Endothelial cell of umbilical vein (primary cell): Measurements from ENCODE around the gene VRK2. TPM values are rescaled to one million over a fixed set of nuclear protein-coding genes. Genes with fewer than 3 reads are reported as not detected.

ENCODE experiments used
- BruUV-seq: library from RNA; stranded (reverse); fragments of 400-500 nt; replicated peaks from 2 replicates; lab custom pipeline; 2021; lab: Mats Ljungman, UMichigan
- CTCF ChIA-PET: fragments of 300-600, 350-600 bp; sonication (Branson Sonifier 250); formaldehyde crosslinking; loops from one replicate; lab custom pipeline; 2021; ENCODE audit warnings: antibody characterized with exemption, inconsistent platforms; lab: Charles Lee
- POLR2A ChIA-PET: fragments of 300-600, 350-600 bp; sonication (Branson Sonifier 250); formaldehyde crosslinking; loops from one replicate; lab custom pipeline; 2021; ENCODE audit warnings: antibody characterized with exemption, inconsistent platforms; lab: Charles Lee
- DNase-seq: peaks from one replicate; pipeline ENCODE4 v3.0.0-alpha.2; 2011; ENCODE audit warnings: low read depth, low spot score
- FAIRE-seq: peaks from 2 replicates; lab custom pipeline; 2011; peaks lifted over from hg19 to GRCh38; lab: Jason Lieb, UNC
- H2AFZ ChIP-seq: 2 replicates; pipeline ENCODE4 v1.6.0; 2012; ENCODE audit warnings: low read depth, low read length, control low read depth, inconsistent platforms
- H3K27ac ChIP-seq: 2 replicates; pipeline ENCODE4 v1.5.1; 2011; ENCODE audit warnings: low read depth, mild to moderate bottlenecking, control low read depth, low read length, moderate library complexity; ENCODE audit not compliant: insufficient read depth
- H3K27me3 ChIP-seq, 2 experiments: 2 replicates each; pipeline versions ENCODE4 v1.6.0 to v1.6.1; 2011; ENCODE audit warnings: low read length in 2 of 2, mixed read lengths in 1 of 2; ENCODE audit not compliant: control insufficient read depth in 2 of 2, insufficient read depth in 2 of 2
- H3K36me3 ChIP-seq, 2 experiments: 2 replicates in 1 of 2; 3 replicates in 1 of 2; pipeline ENCODE4 v1.5.1; 2011; ENCODE audit warnings: low read length in 2 of 2, mild to moderate bottlenecking in 1 of 2, moderate library complexity in 1 of 2; ENCODE audit not compliant: control insufficient read depth in 2 of 2, insufficient read depth in 2 of 2; ENCODE audit errors: extremely low read depth in 1 of 2
- H3K4me1 ChIP-seq: 3 replicates; pipeline ENCODE4 v1.5.1; 2011; ENCODE audit warnings: mild to moderate bottlenecking, low read length; ENCODE audit not compliant: control insufficient read depth, insufficient read depth; ENCODE audit errors: extremely low read depth
- H3K4me2 ChIP-seq: 2 replicates; pipeline ENCODE4 v1.6.1; 2011; ENCODE audit warnings: low read length, control low read depth, mixed read lengths; ENCODE audit not compliant: insufficient read depth
- H3K4me3 ChIP-seq, 3 experiments: fragments of 200-600 bp in 1 of 3; sonication (generic), shearing (Covaris generic) in 1 of 3; replicated peaks in 1 of 3; 2 replicates each; pipeline ENCODE4 v1.5.1; 2011 to 2016; ENCODE audit warnings: control low read depth in 3 of 3, low read length in 3 of 3, mild to moderate bottlenecking in 2 of 3, inconsistent platforms in 1 of 3, low read depth in 1 of 3, moderate library complexity in 1 of 3; ENCODE audit not compliant: insufficient read depth in 1 of 3
- H3K79me2 ChIP-seq: 2 replicates; pipeline ENCODE4 v1.6.0; 2012; ENCODE audit warnings: low read length, inconsistent platforms; ENCODE audit not compliant: control insufficient read depth, insufficient read depth
- H3K9ac ChIP-seq: replicated peaks from 2 replicates; pipeline ENCODE3; 2011; ENCODE audit warnings: low read length, control low read depth; ENCODE audit not compliant: insufficient read depth; ENCODE audit errors: extremely low read depth
- H3K9me1 ChIP-seq: replicated peaks from 3 replicates; pipeline ENCODE4 v1.6.0; 2011; ENCODE audit warnings: mild to moderate bottlenecking, low read length; ENCODE audit not compliant: control insufficient read depth, insufficient read depth; ENCODE audit errors: extremely low read depth
- H3K9me3 ChIP-seq: replicated peaks from 2 replicates; pipeline ENCODE4 v1.5.1; 2012; ENCODE audit warnings: low read length, inconsistent platforms; ENCODE audit not compliant: control insufficient read depth, insufficient read depth
- H4K20me1 ChIP-seq: replicated peaks from 2 replicates; pipeline ENCODE3; 2011; ENCODE audit warnings: mild to moderate bottlenecking, low read length; ENCODE audit not compliant: control insufficient read depth, insufficient read depth; ENCODE audit errors: extremely low read depth
- CTCF ChIP-seq, 2 donors: IDR thresholded peaks; 1 replicate in 1 of 2; 2 replicates in 1 of 2; pipeline ENCODE4 v1.5.1; 2011; ENCODE audit warnings: low read length in 2 of 2, mild to moderate bottlenecking in 2 of 2, moderate library complexity in 2 of 2, control low read depth in 1 of 2, inconsistent platforms in 1 of 2, low read depth in 1 of 2; ENCODE audit not compliant: insufficient read depth in 1 of 2; ENCODE audit errors: extremely low read depth in 1 of 2
- EZH2 ChIP-seq: IDR thresholded peaks from 2 replicates; pipeline ENCODE4 v1.6.1; 2012; ENCODE audit warnings: borderline replicate concordance, low read depth, mild to moderate bottlenecking, moderate library complexity, low read length, inconsistent platforms; ENCODE audit not compliant: severe bottlenecking
- FOS ChIP-seq: IDR thresholded peaks from 2 replicates; pipeline ENCODE4 v1.6.1; 2011; ENCODE audit warnings: mild to moderate bottlenecking, low read length, moderate library complexity, borderline replicate concordance; ENCODE audit not compliant: insufficient read depth
- GATA2 ChIP-seq: IDR thresholded peaks from 2 replicates; pipeline ENCODE4 v1.7.0; 2011; ENCODE audit warnings: low read depth, mild to moderate bottlenecking, moderate library complexity, mixed read lengths, low read length; ENCODE audit not compliant: insufficient read length, insufficient read depth
- JUN ChIP-seq: IDR thresholded peaks from 2 replicates; pipeline ENCODE4 v1.6.1; 2011; ENCODE audit warnings: borderline replicate concordance, low read depth; ENCODE audit not compliant: insufficient read length, insufficient read depth
- MAX ChIP-seq: IDR thresholded peaks from 2 replicates; pipeline ENCODE4 v1.6.1; 2011; ENCODE audit not compliant: insufficient read depth, insufficient read length
- MYC ChIP-seq: IDR thresholded peaks from one replicate; pipeline ENCODE4 v1.6.1; 2011; ENCODE audit warnings: mild to moderate bottlenecking, low read depth, low read length
- POLR2A ChIP-seq: IDR thresholded peaks from 2 replicates; pipeline ENCODE4 v1.6.1; 2012; ENCODE audit warnings: low read depth, mild to moderate bottlenecking, control low read depth, low read length
- POLR2AphosphoS5 ChIP-seq: IDR thresholded peaks from 2 replicates; pipeline ENCODE4 v1.6.1; 2012; ENCODE audit warnings: low read depth, mild to moderate bottlenecking, control low read depth, low read length, moderate library complexity; ENCODE audit not compliant: insufficient read depth
- dilution Hi-C: fragments of 300-500 bp; cut with MboI; formaldehyde crosslinking; loops from one replicate; pipeline ENCODE4 v1.15.0; 2019; ENCODE audit warnings: low sequenced_read_pairs; ENCODE audit not compliant: extremely low pct_ligation_motif_present
- intact Hi-C: fragments of 100-400 bp; cut with micrococcal nuclease; formaldehyde crosslinking; loops from one replicate; pipeline ENCODE4 v1.10.0; 2022
- polyA plus RNA-seq, 4 experiments: library from polyadenylated mRNA; depleted of rRNA in 3 of 4; stranded (reverse) in 3 of 4; unstranded in 1 of 4; fragments of >200 nt; gene quantifications; 2 replicates each; pipeline versions ENCODE4 v1.2.1 to v1.2.3, GENCODE V29; 2011 to 2012; ENCODE audit warnings: missing spikeins in 1 of 4
- total RNA-seq: library from RNA; stranded (reverse); gene quantifications from 2 replicates; pipeline ENCODE4 v1.2.3, GENCODE V29; 2021

The VRK2 gene
- total and polyA plus RNA-seq, 2 donors (not counting 3 experiments of a cell fraction or from before 2014, with no cell fraction given), result 11.2 to 35.2 TPM

- Histone ChIP-seq H3K9me3 (no peaks in the 10 kb centered on the region), H3K27ac (no peak overlapping the region), H3K9ac (no peak overlapping the region), H3K4me1 (no peaks in the 10 kb centered on the region), H4K20me1 (no peaks in the 10 kb centered on the region), H3K27me3 (no peaks in the 10 kb centered on the region), H2AFZ (no peak overlapping the region), H3K4me2 (no peak overlapping the region), H3K4me3 (no peak overlapping the region), H3K36me3 (peaks cover 0 to 5% of the 10 kb centered on the region in 2 experiments), H3K9me1 (no peaks in the 10 kb centered on the region), H3K79me2 (no peaks in the 10 kb centered on the region)
- intact Hi-C loops (no loop called here), dilution Hi-C loops (no loop called here)
- no TSS peak for BruUV-seq
- POLR2A ChIA-PET, result no interaction called here
- FAIRE-seq (no peak), DNase-seq (no peak)
- TF ChIP-seq EZH2, result no peak
- TF ChIP-seq GATA2, result no peak
- TF ChIP-seq POLR2A, result no peak
- no peak for TF ChIP-seq FOS
- no peak for TF ChIP-seq MYC
- no peak for TF ChIP-seq MAX
- TF ChIP-seq JUN, result no peak
- TF ChIP-seq CTCF (IDR thresholded peaks at IDR 0.05; ENCODE audit: extremely low read depth in 1 of 2, insufficient read depth in 1 of 2, low read depth in 1 of 2, low read length in 2 of 2), result no peak
- no peak for TF ChIP-seq POLR2AphosphoS5
- CTCF ChIA-PET, result no interaction called here
These were observed 74.1 kb downstream of the VRK2 start for GRCh38 chr2:58120626-58121229.
